H4 (cell line): ENCODE results near the gene PLXNB1. TPM values are rescaled to one million over a fixed set of nuclear protein-coding genes. Genes with fewer than 3 reads are reported as not detected.
"Not testable (repeated sequence)": the region's sequence is repeated elsewhere in the genome, so short reads cannot be mapped to it uniquely, and the experiment has no call there.

Source experiments
- DNase-seq: peaks from one replicate; pipeline ENCODE4 v3.0.0-alpha.2; 2015; ENCODE audit warnings: low spot score
- total RNA-seq: library from RNA; depleted of rRNA; stranded (reverse); fragments of >200 nt; shearing (Covaris generic); gene quantifications from 2 replicates; pipeline ENCODE4 v1.2.3, GENCODE V29; 2014; rRNA removed

The PLXNB1 gene
- 4.3 and 9.6 TPM in 2 replicates for total RNA-seq

GRCh38 chr3:48429960-48430707 lies at the start of gene PLXNB1:
PLXNB1 (minus strand) TSS chr3:48430086; CDS start chr3:48424611, 5,475 bp downstream.
- no peak for DNase-seq

DNA sequence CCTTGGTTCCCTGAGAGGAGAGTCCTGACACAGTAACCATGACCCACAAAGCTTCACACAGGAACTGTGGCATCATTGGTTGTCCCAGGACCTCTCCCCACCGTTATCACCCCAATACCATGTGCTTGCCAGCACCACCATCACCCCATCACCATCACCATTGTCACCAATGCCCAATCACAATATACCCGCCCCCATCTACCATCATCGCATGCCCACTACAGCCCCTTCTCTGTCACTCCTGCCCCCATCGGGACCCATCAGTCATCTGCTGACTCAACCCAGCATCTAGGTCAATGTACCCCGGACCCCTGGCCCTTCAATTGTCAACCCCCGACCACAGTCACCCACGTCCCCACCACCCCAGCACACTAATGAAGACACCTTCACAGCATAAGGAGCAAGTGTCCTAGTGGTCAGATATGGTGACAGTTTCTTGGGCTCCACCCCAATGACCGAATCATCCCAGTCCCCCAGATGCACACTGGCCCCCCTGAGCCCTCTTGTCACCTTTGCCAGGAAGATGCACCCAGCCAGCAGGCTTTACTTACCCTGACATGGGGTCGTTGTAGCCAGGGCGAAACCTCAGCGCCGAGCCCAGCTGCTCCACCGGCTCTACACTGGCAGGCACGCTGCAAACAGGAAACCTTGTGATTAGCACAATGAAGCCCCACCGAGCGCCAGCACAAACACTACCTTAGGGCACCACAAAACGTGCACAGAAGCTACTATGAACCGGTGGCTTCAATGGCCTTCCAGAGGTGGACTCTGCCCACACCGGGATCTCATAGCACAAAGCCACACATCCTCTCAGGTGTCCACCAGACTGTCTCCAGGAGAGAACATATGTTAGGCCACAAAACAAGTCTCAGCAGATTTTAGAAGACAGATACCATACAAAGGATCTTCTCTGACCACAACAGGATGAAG lies 49.0 kb upstream of the PLXNB1 start:
- no peak for DNase-seq

DNA sequence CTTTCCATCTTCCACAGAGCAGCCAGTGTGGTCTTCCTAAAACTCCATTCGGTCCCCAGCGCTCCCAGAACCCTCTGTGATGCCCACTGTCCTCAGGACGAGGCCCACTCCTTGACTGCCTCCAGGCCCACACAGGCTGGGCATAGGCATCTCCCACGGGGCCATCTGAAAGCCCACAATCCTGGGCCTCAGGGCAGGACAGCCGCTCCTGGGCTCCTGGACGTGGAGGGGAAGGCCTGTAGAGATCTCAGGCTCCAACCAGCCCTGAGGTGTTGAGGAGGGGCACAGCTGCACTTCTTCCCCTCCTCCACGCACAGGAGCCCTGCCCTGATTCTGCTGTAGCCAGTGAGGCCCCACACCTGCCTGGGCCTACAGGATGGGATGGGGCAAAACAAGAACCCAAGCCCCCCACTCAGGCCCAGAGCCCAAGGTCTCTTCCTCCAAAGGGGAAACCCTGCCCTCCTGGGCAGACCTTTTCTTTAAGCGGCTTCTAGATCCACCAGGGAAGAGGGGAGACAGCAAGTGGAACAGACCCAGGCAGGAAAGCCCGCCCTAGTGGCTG lies 48.2 kb upstream of the PLXNB1 start:
- DNase-seq = no peak

DNA sequence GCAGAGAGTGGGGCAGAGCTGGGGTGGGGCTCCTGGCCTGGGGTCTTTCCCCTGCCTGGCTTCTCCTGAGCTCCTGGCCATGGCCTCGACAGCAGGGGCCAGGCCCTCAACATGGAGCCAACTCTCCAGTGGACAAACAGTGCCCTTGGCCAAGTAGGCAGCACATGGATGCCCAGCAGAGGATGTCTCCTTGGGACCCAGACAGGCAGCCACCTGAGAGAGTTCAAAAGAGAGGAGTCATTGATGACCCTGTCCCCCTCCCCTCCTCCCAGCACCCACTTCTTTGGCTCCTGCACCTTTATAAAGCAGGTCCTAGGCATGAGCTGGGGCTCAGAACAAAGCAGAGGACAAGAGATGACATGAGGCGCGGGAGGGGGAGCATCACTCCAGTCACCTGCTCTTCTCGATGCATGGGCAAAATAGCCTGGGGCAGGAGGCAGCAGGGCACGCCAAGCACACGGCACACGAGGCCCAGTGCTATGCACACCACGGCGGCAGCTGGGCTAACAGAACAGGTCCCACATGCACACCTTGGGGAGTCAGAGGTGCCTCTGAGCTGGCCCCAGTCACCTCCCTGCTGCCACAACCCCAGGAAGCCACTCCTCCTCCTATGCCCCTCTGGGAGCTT lies 46.7 kb upstream of the PLXNB1 start:
- no peak for DNase-seq

GRCh38 chr3:48475188-48475587 lies 45.3 kb upstream of the PLXNB1 start:
- no peak for DNase-seq

DNA sequence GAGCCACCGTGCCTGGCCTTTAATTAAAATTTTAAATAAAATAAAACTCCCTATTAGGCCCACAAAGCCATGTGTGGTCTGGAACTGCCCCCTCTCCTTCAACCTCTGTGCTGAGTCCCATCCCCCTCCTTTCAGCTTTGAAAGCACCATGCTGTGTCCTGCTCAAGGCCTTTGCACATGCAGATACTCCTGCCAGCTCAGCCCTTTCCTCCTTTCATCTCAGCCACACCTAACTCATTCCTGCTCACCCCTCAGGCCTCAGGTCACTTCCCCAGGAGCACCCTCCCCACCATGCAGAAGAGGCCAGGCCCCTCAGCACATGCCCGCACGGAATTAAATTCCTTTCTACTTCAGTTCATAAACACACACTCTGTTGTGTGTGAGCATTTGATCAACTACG lies 44.7 kb upstream of the PLXNB1 start:
- DNase-seq = no peak

DNA sequence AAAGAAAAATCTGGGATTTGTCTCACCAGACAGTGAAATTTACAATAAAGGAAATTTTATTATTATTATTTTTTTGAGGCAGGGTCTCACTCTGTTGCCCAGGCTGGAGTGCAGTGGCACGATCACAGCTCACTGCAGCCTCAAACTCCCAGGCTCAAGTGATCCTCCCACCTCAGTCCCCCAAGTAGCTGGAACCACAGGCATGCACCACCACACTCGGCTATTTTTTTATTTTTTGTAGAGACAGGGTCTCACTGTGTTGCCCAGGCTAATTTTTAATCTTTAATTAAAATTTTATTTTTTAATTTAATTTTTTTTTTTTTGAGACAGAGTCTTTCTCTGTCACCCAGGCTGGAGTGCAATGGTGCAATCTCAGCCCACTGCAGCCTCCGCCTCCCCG lies 44.1 kb upstream of the PLXNB1 start:
- DNase-seq = not testable (repeated sequence)

DNA sequence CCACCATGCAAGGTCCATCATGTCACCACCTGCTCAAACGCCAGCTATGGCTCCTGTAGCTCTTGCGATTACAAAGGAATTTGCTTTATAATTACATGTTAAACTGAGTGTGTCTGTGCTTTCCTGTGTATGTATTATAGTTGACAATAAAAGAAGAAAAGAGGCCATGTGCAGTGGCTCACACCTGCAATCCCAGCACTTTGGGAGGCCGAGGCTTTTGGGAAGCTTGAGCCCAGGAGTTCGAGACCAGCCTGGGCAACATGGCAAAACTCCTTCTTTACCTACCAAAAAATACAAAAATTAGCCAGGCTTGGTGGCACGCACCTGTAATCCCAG lies 43.7 kb upstream of the PLXNB1 start:
- no peak for DNase-seq

DNA sequence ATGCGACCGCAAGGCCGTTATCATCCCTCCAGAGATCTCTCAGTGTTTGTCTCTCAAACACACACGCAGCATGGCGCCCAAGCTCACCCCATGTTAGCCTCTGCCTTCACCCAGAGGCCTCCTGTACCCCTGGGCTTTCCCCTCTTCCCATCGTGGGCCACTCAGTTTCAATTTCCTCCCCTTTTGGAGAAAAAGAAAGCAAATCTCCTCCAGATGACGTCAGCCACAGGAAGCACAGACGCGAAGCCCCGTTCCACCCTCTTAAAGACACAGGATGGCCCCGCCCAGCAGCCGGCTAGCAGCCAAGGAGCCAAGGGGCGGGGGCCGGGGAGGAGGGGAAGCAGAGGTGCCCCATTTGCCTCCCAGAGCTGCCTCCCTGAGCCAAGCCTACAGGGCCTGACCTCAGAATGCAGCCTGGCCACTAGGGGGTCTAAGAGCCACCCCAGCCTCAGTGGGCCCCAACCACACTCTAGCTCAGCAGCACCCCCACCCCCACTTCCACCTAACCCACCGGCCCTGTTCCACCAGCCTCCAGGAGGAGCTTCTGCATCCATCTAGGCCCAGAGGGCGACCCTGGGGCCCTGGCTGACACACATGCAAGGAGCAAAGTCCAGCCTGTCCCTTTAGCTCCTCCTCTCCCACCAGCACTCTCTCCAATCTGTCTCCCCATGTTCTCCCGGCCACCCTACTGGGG lies 43.2 kb upstream of the PLXNB1 start:
- peak; percentile 92 for DNase-seq

GRCh38 chr3:48472673-48472922 lies 42.7 kb upstream of the PLXNB1 start:
- DNase-seq = no peak

GRCh38 chr3:48470286-48470685 lies 40.4 kb upstream of the PLXNB1 start:
- no peak for DNase-seq

DNA sequence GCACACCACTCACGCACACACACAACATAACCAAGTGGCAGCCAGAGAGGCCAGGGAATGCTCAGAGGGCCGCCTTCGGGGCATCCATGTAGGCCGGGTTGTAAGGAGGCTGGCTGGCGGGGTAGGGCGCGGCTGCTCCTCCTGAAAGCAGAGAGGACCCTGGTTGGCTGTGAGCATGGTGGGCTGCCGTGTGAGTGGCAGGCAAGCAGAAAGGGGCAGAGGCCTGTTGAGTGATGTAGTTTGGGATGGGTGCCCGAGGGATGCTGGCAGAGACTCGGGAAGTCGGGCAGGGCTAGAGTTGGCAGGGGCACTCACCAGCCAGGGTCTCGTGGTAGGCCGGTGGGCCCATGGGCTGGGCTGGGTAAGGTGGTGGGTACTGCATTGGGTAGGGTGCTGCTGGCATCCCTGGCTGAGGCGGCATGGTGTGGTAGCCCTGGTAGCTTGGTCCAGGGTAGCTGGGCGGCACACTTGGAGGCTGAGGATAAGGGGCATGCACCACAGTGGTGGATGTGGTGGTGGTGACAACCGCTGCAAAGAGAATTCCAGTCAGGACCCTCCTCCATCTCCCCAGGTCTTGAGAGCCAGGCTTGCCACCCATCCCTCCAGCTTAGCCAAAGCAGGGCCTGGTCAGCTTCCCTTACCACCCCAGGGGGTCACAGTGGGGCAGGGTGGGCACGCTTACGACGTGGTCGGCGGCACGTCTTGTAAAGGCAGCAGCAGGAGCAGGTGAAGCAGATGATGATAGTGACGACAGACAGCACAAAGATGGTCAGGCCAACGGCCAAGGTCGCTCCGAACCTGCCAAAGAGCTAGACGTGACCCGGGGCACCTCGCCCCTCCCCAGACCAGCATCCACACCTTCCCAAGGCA lies 39.4 kb upstream of the PLXNB1 start:
- no peak for DNase-seq

DNA sequence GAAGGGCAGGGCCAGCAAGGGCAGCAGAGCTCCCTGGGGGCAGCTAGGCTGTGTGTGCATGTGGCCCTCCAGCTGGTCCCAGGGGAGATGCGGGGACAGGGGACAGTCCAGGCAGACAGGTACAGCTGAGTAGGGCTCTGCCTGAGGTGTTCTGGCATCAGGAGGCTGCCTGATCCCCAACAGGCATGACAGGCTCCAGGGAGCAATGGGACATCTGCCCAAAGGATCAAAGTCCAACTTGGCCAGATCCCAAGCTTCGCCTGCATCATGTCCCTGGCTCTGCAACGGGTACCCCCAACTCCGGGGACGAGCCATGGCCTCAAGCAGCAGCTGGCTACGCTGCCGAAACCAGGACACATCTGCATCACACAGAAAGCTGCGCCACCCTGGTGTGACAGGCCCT lies 38.4 kb upstream of the PLXNB1 start:
- DNase-seq = no peak

DNA sequence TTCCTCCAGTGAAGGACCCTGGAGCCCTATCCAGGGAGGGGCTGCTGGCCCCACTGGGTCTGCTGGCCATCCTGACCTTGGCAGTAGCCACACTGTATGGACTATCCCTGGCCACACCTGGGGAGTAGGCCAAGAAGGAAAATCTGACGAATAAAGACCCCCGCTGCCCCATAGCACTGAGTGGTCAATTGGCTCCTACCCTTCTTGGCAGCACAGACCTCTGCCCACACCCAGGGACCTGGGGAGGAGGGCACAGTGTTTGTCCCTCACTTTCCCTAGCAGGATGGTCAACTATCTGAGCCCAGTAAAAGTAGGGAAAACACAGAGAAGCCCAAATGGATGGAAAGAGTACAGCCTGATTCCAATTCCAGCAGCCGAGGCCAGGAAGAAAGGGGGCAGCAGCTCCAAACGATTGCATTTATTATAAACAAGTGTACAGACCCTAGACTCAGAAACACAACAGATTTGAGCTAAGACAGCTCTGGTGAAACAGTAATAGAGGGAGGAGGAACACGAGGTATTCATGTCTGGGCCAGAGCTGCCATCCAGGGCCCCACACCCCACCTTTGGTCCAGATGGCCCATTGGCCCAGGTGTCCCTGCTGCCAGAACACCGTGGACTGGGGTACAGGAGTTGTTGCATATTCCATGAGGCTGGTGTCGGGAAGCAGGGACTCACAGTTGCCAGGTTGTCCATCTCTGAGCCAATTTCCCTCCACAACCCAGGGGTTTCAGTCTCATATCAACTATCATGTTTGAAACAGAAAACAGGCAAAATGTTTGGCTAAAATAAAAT lies 37.8 kb upstream of the PLXNB1 start:
- no peak for DNase-seq

- no peak for DNase-seq
Measured at GRCh38 chr3:48467110-48467454, 37.2 kb upstream of the PLXNB1 start.

- DNase-seq = no peak
Measured at GRCh38 chr3:48466386-48467109, 36.7 kb upstream of the PLXNB1 start.

DNA sequence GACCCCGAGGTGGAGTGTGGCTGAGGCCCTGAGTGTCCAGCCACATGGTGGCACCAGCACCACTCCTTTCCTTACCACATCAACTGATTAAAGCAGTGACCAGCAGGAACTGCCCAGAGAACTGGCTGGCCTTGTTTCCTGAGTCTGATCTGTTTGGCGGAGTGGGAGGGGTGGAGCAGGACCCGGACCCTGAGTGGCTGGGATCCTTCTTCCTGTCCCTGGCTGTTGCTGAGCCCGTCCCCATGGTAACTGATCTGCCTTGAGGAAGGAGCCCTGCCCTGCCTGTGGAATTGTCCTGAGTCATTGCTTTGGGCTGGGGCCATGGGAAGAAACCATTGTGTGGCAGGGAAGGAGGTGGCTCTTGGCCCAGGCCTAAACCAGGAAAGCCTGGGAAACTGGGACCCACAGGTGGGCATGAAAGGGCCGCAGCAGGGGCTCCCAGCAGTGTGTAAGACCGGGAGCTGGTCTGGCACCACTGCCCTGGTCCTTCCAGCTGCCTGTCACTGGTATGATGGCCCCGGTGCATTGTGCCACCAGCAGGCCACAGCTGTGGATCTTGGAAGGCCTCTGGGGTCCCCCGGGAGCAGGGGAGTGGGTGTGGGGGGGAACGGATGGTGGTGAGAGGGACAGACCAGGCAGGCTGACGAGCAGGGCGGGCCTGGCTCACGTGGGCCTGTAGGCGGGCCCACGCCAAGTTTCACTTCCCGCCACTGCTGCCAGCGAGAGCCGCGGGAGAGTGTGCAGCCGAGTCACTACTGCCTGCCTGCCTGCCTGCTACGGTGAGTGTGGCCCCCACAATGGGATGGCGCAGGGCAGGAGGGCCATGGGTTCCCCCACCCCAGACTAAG lies 35.9 kb upstream of the PLXNB1 start:
- peak; percentile 99 for DNase-seq

- no peak for DNase-seq
Measured at GRCh38 chr3:48465237-48465530, 35.3 kb upstream of the PLXNB1 start.

- no peak for DNase-seq
Measured at GRCh38 chr3:48464713-48465221, 34.9 kb upstream of the PLXNB1 start.
